Measurements from ENCODE around the gene SRSF10.

DNA sequence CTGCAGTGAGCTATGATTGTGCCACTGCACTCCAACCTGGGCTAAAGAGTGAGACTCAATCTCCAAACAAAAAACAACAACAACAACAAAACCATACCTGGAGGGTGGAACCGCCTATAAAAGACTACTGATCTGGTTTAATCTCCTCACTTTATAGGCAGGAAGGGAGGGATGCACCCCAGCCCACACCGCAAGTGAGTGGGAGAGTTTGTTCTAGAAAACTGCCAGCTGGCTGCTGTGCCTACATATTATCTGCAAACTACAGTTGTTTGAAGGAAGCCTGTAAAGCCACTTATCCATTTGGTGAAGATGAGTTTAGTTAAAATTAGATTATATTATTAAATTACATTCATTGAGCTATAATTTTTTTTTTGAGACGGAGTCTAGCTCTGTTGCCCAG, 9.1 kb upstream of the SRSF10 start:
- TF ChIP-seq, protein P1, sequence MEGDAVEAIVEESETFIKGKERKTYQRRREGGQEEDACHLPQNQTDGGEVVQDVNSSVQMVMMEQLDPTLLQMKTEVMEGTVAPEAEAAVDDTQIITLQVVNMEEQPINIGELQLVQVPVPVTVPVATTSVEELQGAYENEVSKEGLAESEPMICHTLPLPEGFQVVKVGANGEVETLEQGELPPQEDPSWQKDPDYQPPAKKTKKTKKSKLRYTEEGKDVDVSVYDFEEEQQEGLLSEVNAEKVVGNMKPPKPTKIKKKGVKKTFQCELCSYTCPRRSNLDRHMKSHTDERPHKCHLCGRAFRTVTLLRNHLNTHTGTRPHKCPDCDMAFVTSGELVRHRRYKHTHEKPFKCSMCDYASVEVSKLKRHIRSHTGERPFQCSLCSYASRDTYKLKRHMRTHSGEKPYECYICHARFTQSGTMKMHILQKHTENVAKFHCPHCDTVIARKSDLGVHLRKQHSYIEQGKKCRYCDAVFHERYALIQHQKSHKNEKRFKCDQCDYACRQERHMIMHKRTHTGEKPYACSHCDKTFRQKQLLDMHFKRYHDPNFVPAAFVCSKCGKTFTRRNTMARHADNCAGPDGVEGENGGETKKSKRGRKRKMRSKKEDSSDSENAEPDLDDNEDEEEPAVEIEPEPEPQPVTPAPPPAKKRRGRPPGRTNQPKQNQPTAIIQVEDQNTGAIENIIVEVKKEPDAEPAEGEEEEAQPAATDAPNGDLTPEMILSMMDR (IDR thresholded peaks at IDR 0.05) = no peak
- TF ChIP-seq POLR2A (IDR thresholded peaks at IDR 0.05) = no peak

Data from body of pancreas (tissue), 4 donors.